Fibroblast of the aortic adventitia (primary cell): ENCODE data around the gene LRP1B. TPM values are rescaled to one million over a fixed set of nuclear protein-coding genes. Genes with fewer than 3 reads are reported as not detected.

Source experiments
- DNase-seq: peaks from one replicate; pipeline ENCODE4 v3.0.0-alpha.2; 2010; ENCODE audit warnings: low read depth
- H3K4me3 ChIP-seq: 2 replicates; pipeline ENCODE4 v1.5.1; 2011; ENCODE audit warnings: low read depth, mild to moderate bottlenecking, control low read depth, low read length, moderate library complexity
- CTCF ChIP-seq: IDR thresholded peaks from 2 replicates; pipeline ENCODE4 v1.5.1; 2011; ENCODE audit warnings: mild to moderate bottlenecking, low read length, control low read depth, inconsistent platforms; ENCODE audit not compliant: insufficient read depth
- total RNA-seq: library from RNA; depleted of rRNA; stranded (reverse); fragments of >200 nt; gene quantifications from 2 replicates; pipeline ENCODE4 v1.2.3, GENCODE V29; 2012; ENCODE audit warnings: low replicate concordance

LRP1B gene
- total RNA-seq, 1 donor = 0.36 TPM

- no peak for TF ChIP-seq CTCF
- no peak overlapping the region for H3K4me3 ChIP-seq
- DNase-seq = no peak
Observed at GRCh38 chr2:140249821-140250220, 1881.0 kb downstream of the LRP1B start.

- H3K4me3 ChIP-seq = no peak overlapping the region
- DNase-seq = peak; percentile 35
- no peak for TF ChIP-seq CTCF
Observed at GRCh38 chr2:140248623-140249022, 1882.2 kb downstream of the LRP1B start.

GRCh38 chr2:140247451-140248195 is 1883.2 kb downstream of the LRP1B start:
- no peak for TF ChIP-seq CTCF
- no peak overlapping the region for H3K4me3 ChIP-seq
- DNase-seq = peak; percentile 70

GRCh38 chr2:140246957-140247356 is 1883.9 kb downstream of the LRP1B start:
- H3K4me3 ChIP-seq = no peak overlapping the region
- TF ChIP-seq CTCF = no peak
- no peak for DNase-seq

GRCh38 chr2:140246058-140246457 is 1884.8 kb downstream of the LRP1B start:
- TF ChIP-seq CTCF = no peak
- no peak overlapping the region for H3K4me3 ChIP-seq
- no peak for DNase-seq

- no peak for TF ChIP-seq CTCF
- no peak overlapping the region for H3K4me3 ChIP-seq
- DNase-seq = no peak
Observed at GRCh38 chr2:140242889-140243288, 1887.9 kb downstream of the LRP1B start.

- no peak for DNase-seq
- no peak for TF ChIP-seq CTCF
- H3K4me3 ChIP-seq = no peak overlapping the region
Observed at GRCh38 chr2:140234116-140234515, 1896.7 kb downstream of the LRP1B start.
